Small intestine (tissue), 7 donors: ENCODE data around the gene L2HGDH. TPM values are rescaled to one million over a fixed set of nuclear protein-coding genes. Genes with fewer than 3 reads are reported as not detected.

ENCODE experiments used
- DNase-seq, 2 donors: peaks; one replicate each; pipeline versions ENCODE4 v3.0.0 to v3.0.0-alpha.2; 2013
- FAIRE-seq: peaks from 2 replicates; lab custom pipeline; 2012; peaks lifted over from hg19 to GRCh38; lab: Jason Lieb, UNC
- H3K27ac ChIP-seq, 3 donors: one replicate each; pipeline ENCODE4 v1.5.1; 2013; ENCODE audit warnings: low read length in 2 of 3, mild to moderate bottlenecking in 2 of 3, control low read depth in 1 of 3, inconsistent platforms in 1 of 3, low read depth in 1 of 3, moderate library complexity in 1 of 3
- H3K27me3 ChIP-seq, 3 donors: one replicate each; pipeline ENCODE4 v1.6.1; 2013; ENCODE audit warnings: low read length in 3 of 3, inconsistent platforms in 1 of 3; ENCODE audit not compliant: control insufficient read depth in 3 of 3, insufficient read depth in 3 of 3
- H3K36me3 ChIP-seq, 3 donors: one replicate each; pipeline ENCODE4 v1.6.1; 2013; ENCODE audit warnings: low read length in 3 of 3, inconsistent platforms in 1 of 3, low read depth in 1 of 3, mild to moderate bottlenecking in 1 of 3, moderate library complexity in 1 of 3; ENCODE audit not compliant: control insufficient read depth in 3 of 3, insufficient read depth in 2 of 3
- H3K4me1 ChIP-seq, 3 donors: one replicate each; pipeline ENCODE4 v1.6.1; 2013; ENCODE audit warnings: low read length in 2 of 3, inconsistent platforms in 1 of 3, low read depth in 1 of 3, mild to moderate bottlenecking in 1 of 3, moderate library complexity in 1 of 3; ENCODE audit not compliant: control insufficient read depth in 3 of 3, insufficient read depth in 2 of 3
- H3K4me3 ChIP-seq, 3 donors: one replicate each; pipeline ENCODE4 v1.5.1; 2013; ENCODE audit warnings: low read length in 3 of 3, control low read depth in 1 of 3, inconsistent platforms in 1 of 3, low read depth in 1 of 3, mild to moderate bottlenecking in 1 of 3, moderate library complexity in 1 of 3
- H3K9me3 ChIP-seq, 2 donors: one replicate each; pipeline ENCODE4 v1.6.1; 2013; ENCODE audit warnings: low read depth in 1 of 2, low read length in 1 of 2; ENCODE audit not compliant: control insufficient read depth in 2 of 2, insufficient read depth in 1 of 2
- WGBS, 3 donors: extraction: QIAGEN DNeasy Blood & Tissue Kit; methylation state at CpG; one replicate each; pipeline ENCODE4 v1.1.7; 2013; 5-methylcytosine and 5-hydroxymethylcytosine counted together
- polyA plus RNA-seq, 4 donors: library from polyadenylated mRNA; stranded (reverse) in 3 of 4; unstranded in 1 of 4; fragments of 200-250 nt in 3 of 4; fragments of 120-200 nt in 1 of 4; gene quantifications; one replicate each; pipeline versions ENCODE4 v1.2.1 to v1.2.3, GENCODE V29; 2013
- donor health status: healthy with polysubstance abuse.
- donor health status: control.
- donor health status: control.
- donor health status: Bipolar disorder and iron deficiency.
- donor health status: healthy.

The L2HGDH gene
- polyA plus RNA-seq, 4 donors = 1.1 to 8.4 (median 4.8) TPM

- 37 to 47% (median 41%) methylated on average over 3 of the region's 3 CpGs for WGBS, 3 donors
- FAIRE-seq (no peak), DNase-seq (no peak)
- H3K4me1 ChIP-seq = no peaks in the 10 kb centered on the region
- H3K9me3 ChIP-seq = no peaks in the 10 kb centered on the region
- H3K27ac ChIP-seq = no peak overlapping the region
- H3K4me3 ChIP-seq = no peak overlapping the region
- no peaks in the 10 kb centered on the region for H3K27me3 ChIP-seq
- H3K36me3 ChIP-seq = peaks cover 0 to 5% (median 2%) of the 10 kb centered on the region in 3 donors
Measured at GRCh38 chr14:50212726-50213125, 99.3 kb downstream of the L2HGDH start.

- H3K9me3 ChIP-seq = no peaks in the 10 kb centered on the region
- FAIRE-seq = peak; percentile 19
- WGBS, 3 donors = 46 to 72% (median 68%) methylated on average over 1 of the region's 1 CpG
Measured at GRCh38 chr14:50210074-50210473, 102.0 kb downstream of the L2HGDH start.

DNA sequence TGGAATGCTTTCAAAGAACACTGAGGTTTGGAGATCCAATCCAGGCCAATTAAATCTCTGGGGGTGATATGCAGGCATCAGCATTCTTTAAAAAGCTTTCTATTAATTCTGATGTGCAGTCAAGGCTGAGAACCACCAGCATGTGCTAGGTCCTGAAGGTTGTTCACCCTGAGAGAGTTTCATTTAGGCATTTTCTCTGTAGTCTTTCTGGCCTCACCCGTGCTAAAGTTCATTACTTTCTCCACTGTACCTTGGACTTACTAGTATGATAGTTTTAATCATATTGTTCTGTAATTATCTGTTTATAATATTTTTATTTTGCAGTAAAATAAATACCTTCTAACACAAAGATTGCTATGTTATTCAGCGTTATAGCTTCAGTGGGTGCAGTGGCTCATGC lies 113.5 kb downstream of the L2HGDH start:
- WGBS, 3 donors = 19 to 73% (median 48%) methylated on average over 2 of the region's 2 CpGs
- H3K36me3 ChIP-seq = peaks cover 5 to 39% (median 7%) of the 10 kb centered on the region in 3 donors

More at GRCh38 chr14:50210074-50210473, 102.0 kb downstream of the L2HGDH start:
- no peak for DNase-seq
- no peak overlapping the region for H3K4me3 ChIP-seq
- peaks cover 0 to 3% (median 2%) of the 10 kb centered on the region in 3 donors for H3K36me3 ChIP-seq
- no peaks in the 10 kb centered on the region for H3K4me1 ChIP-seq
- no peaks in the 10 kb centered on the region for H3K27me3 ChIP-seq
- no peak overlapping the region for H3K27ac ChIP-seq

GRCh38 chr14:50191499-50191898 lies 120.5 kb downstream of the L2HGDH start:
- H3K4me1 ChIP-seq = no peaks in the 10 kb centered on the region
- WGBS, 3 donors = 84 to 94% (median 94%) methylated on average over 1 of the region's 1 CpG
- no peak for DNase-seq
- H3K4me3 ChIP-seq = no peak overlapping the region
- no peak overlapping the region for H3K27ac ChIP-seq
- H3K9me3 ChIP-seq = no peaks in the 10 kb centered on the region
- H3K36me3 ChIP-seq = peaks cover 2 to 32% (median 4%) of the 10 kb centered on the region in 3 donors
- H3K27me3 ChIP-seq = no peaks in the 10 kb centered on the region
- FAIRE-seq = no peak

More for the DNA sequence above, 113.5 kb downstream of the L2HGDH start:
- H3K27ac ChIP-seq = peak overlapping the region in 1 of 3 donors; percentile 41
- no peak overlapping the region for H3K4me3 ChIP-seq
- peak; percentile 60 to 82 for DNase-seq
- no peak for FAIRE-seq
- H3K27me3 ChIP-seq = no peaks in the 10 kb centered on the region
- no peaks in the 10 kb centered on the region for H3K9me3 ChIP-seq
- H3K4me1 ChIP-seq = no peaks in the 10 kb centered on the region

Other genes starting within 250 kb of the L2HGDH start
- gene VCPKMT, start 195.7 kb downstream of the L2HGDH start, polyA plus RNA-seq = 10 to 100 TPM in 3 of 4 donors, 1 to 10 TPM in 1; 7.6 to 21.2 (median 12.1) TPM
- 10 to 100 TPM in 3 of 4 donors, 1 to 10 TPM in 1; 9.5 to 25.7 (median 21.7) TPM for gene SOS2, start 80.7 kb downstream of the L2HGDH start, polyA plus RNA-seq
- 10 to 100 TPM; 13.6 to 27.0 (median 17.8) TPM for gene DMAC2L, start 95 bp upstream of the L2HGDH start, polyA plus RNA-seq
- 1 to 10 TPM; 4.7 to 8.1 (median 6.0) TPM for gene CDKL1, start 84.7 kb upstream of the L2HGDH start, polyA plus RNA-seq
- gene MAP4K5, start 220.3 kb upstream of the L2HGDH start, polyA plus RNA-seq = 10 to 100 TPM; 11.1 to 28.9 (median 15.0) TPM
- 1 to 10 TPM; 2.4 to 7.8 (median 6.4) TPM for gene ATL1, start 247.9 kb upstream of the L2HGDH start, polyA plus RNA-seq